H1 (cell line): ENCODE measurements around the gene TMIGD1. TPM values are rescaled to one million over a fixed set of nuclear protein-coding genes. Genes with fewer than 3 reads are reported as not detected.

Experiments used
- CTCF ChIA-PET: fragments of 300-600 bp; sonication (Branson Sonifier 250); formaldehyde crosslinking; loops from one replicate; lab custom pipeline; 2021; ENCODE audit not compliant: partially characterized antibody; lab: Charles Lee
- POLR2A ChIA-PET: fragments of 300-600 bp; sonication (Branson Sonifier 250); formaldehyde crosslinking; loops from one replicate; lab custom pipeline; 2021; ENCODE audit warnings: inconsistent platforms; ENCODE audit not compliant: partially characterized antibody; lab: Charles Lee
- DNase-seq, 2 experiments: peaks; one replicate each; pipeline versions ENCODE4 v3.0.0 to v3.0.0-alpha.2; 2010 to 2022; ENCODE audit warnings: low spot score in 2 of 2, low read depth in 1 of 2, mixed read lengths in 1 of 2
- FAIRE-seq: peaks from 2 replicates; lab custom pipeline; 2011; peaks lifted over from hg19 to GRCh38; lab: Jason Lieb, UNC
- H2AFZ ChIP-seq: 2 replicates; pipeline ENCODE4 v1.8.1; 2012; ENCODE audit warnings: low read length, inconsistent platforms
- H2AK5ac ChIP-seq: 2 replicates; pipeline ENCODE4 v1.6.1; 2013; ENCODE audit warnings: low read depth, low read length
- H2BK120ac ChIP-seq: replicated peaks from 2 replicates; pipeline ENCODE3; 2013; ENCODE audit warnings: low read depth, low read length, inconsistent platforms
- H2BK12ac ChIP-seq: 2 replicates; pipeline ENCODE4 v1.6.1; 2013; ENCODE audit warnings: low read depth, low read length
- H2BK15ac ChIP-seq: 2 replicates; pipeline ENCODE4 v1.6.1; 2013; ENCODE audit warnings: low read length
- H2BK20ac ChIP-seq: 2 replicates; pipeline ENCODE4 v1.6.1; 2013; ENCODE audit warnings: low read length
- H2BK5ac ChIP-seq: 2 replicates; pipeline ENCODE4 v1.6.1; 2013; ENCODE audit warnings: low read depth, low read length
- H3K14ac ChIP-seq: 2 replicates; pipeline ENCODE4 v1.6.1; 2013; ENCODE audit warnings: inconsistent platforms; ENCODE audit not compliant: insufficient read length
- H3K18ac ChIP-seq: 2 replicates; pipeline ENCODE4 v1.6.1; 2013; ENCODE audit warnings: low read length; ENCODE audit errors: extremely low read depth
- H3K23ac ChIP-seq: 2 replicates; pipeline ENCODE4 v1.6.1; 2013; ENCODE audit warnings: inconsistent platforms; ENCODE audit not compliant: insufficient read length
- H3K23me2 ChIP-seq: 2 replicates; pipeline ENCODE4 v1.6.1; 2013; ENCODE audit warnings: low read depth, low read length
- H3K27ac ChIP-seq: 2 replicates; pipeline ENCODE4 v1.6.1; 2011; ENCODE audit warnings: low read depth, low read length, inconsistent platforms
- H3K27me3 ChIP-seq, 4 experiments: replicated peaks in 1 of 4; 1 replicate in 1 of 4; 2 replicates in 3 of 4; pipeline versions ENCODE4 v1.6.1 to v1.8.1; 2011 to 2013; ENCODE audit warnings: low read length in 3 of 4, mild to moderate bottlenecking in 3 of 4, inconsistent platforms in 2 of 4, mixed read lengths in 2 of 4, moderate library complexity in 1 of 4; ENCODE audit not compliant: control insufficient read depth in 3 of 4, insufficient read depth in 3 of 4; ENCODE audit errors: extremely low read depth in 1 of 4
- H3K36me3 ChIP-seq, 4 experiments: 2 replicates each; pipeline versions ENCODE4 v1.6.1 to v1.8.1; 2011 to 2013; ENCODE audit warnings: mild to moderate bottlenecking in 4 of 4, low read length in 3 of 4, moderate library complexity in 2 of 4, control low read depth in 1 of 4, inconsistent platforms in 1 of 4; ENCODE audit not compliant: insufficient read depth in 4 of 4, control insufficient read depth in 2 of 4
- H3K4ac ChIP-seq: replicated peaks from 2 replicates; pipeline ENCODE3; 2013; ENCODE audit warnings: low read length, low read depth, mixed read lengths, inconsistent platforms; ENCODE audit not compliant: insufficient read length
- H3K4me1 ChIP-seq, 4 experiments: replicated peaks in 1 of 4; 1 replicate in 1 of 4; 2 replicates in 3 of 4; pipeline versions ENCODE4 v1.6.1 to v1.8.1; 2011 to 2013; ENCODE audit warnings: low read length in 3 of 4, inconsistent platforms in 2 of 4, mixed read lengths in 1 of 4; ENCODE audit not compliant: insufficient read depth in 4 of 4, control insufficient read depth in 3 of 4
- H3K4me2 ChIP-seq, 2 experiments: 2 replicates each; pipeline versions ENCODE4 v1.6.1 to v1.8.1; 2011 to 2013; ENCODE audit warnings: low read depth in 2 of 2, low read length in 2 of 2, control low read depth in 1 of 2, inconsistent platforms in 1 of 2, mild to moderate bottlenecking in 1 of 2; ENCODE audit not compliant: insufficient read depth in 1 of 2
- H3K4me3 ChIP-seq, 4 experiments: fragments of 200-600, 300-600 bp in 1 of 4; sonication (generic), shearing (Covaris generic), sonication (Bioruptor Twin) in 1 of 4; 2 replicates each; pipeline versions ENCODE4 v1.5.1 to v1.8.1; 2011 to 2016; ENCODE audit warnings: low read length in 4 of 4, low read depth in 3 of 4, control low read depth in 2 of 4, inconsistent platforms in 2 of 4, mild to moderate bottlenecking in 2 of 4, mixed read lengths in 1 of 4, moderate library complexity in 1 of 4; ENCODE audit not compliant: insufficient read depth in 2 of 4; ENCODE audit errors: extremely low read depth in 1 of 4
- H3K56ac ChIP-seq: replicated peaks from 2 replicates; pipeline ENCODE3; 2013; ENCODE audit warnings: low read depth, mild to moderate bottlenecking, mixed read lengths, low read length, inconsistent platforms; ENCODE audit not compliant: insufficient read length
- H3K79me1 ChIP-seq: 2 replicates; pipeline ENCODE4 v1.6.1; 2013; ENCODE audit warnings: low read depth, low read length, control low read depth
- H3K79me2 ChIP-seq, 2 experiments: 2 replicates each; pipeline versions ENCODE4 v1.6.1 to v1.8.1; 2012 to 2013; ENCODE audit warnings: low read length in 2 of 2, mild to moderate bottlenecking in 2 of 2, inconsistent platforms in 1 of 2; ENCODE audit not compliant: insufficient read depth in 2 of 2, control insufficient read depth in 1 of 2
- H3K9ac ChIP-seq, 4 experiments: replicated peaks in 1 of 4; 1 replicate in 1 of 4; 2 replicates in 3 of 4; pipeline versions ENCODE4 v1.6.1 to v1.8.1; 2011 to 2013; ENCODE audit warnings: low read depth in 3 of 4, low read length in 3 of 4, control low read depth in 2 of 4, mild to moderate bottlenecking in 2 of 4, moderate library complexity in 2 of 4, inconsistent platforms in 1 of 4; ENCODE audit errors: extremely low read depth in 1 of 4
- H3K9me3 ChIP-seq, 2 experiments: 2 replicates each; pipeline versions ENCODE4 v1.6.1 to v1.8.1; 2012 to 2013; ENCODE audit warnings: mild to moderate bottlenecking in 2 of 2, moderate library complexity in 2 of 2, control low read depth in 1 of 2, inconsistent platforms in 1 of 2, low read depth in 1 of 2, low read length in 1 of 2, mixed read lengths in 1 of 2; ENCODE audit not compliant: insufficient read depth in 2 of 2
- H4K20me1 ChIP-seq, 2 experiments: replicated peaks in 1 of 2; 2 replicates each; pipeline versions ENCODE3 to v1.8.1; 2011 to 2013; ENCODE audit warnings: inconsistent platforms in 2 of 2, low read length in 2 of 2, mild to moderate bottlenecking in 1 of 2; ENCODE audit not compliant: insufficient read depth in 2 of 2, control insufficient read depth in 1 of 2
- H4K5ac ChIP-seq: 2 replicates; pipeline ENCODE4 v1.6.1; 2013; ENCODE audit warnings: low read length, low read depth, mixed read lengths, inconsistent platforms; ENCODE audit not compliant: insufficient read length
- H4K8ac ChIP-seq: 2 replicates; pipeline ENCODE4 v1.8.0; 2013; ENCODE audit warnings: mild to moderate bottlenecking, moderate library complexity, low read length, inconsistent platforms; ENCODE audit not compliant: insufficient read depth; ENCODE audit errors: extremely low read depth
- H4K91ac ChIP-seq: replicated peaks from 2 replicates; pipeline ENCODE3; 2013; ENCODE audit warnings: low read length, mixed read lengths, inconsistent platforms; ENCODE audit not compliant: insufficient read length
- BACH1 ChIP-seq: IDR thresholded peaks from 2 replicates; pipeline ENCODE4 v1.6.1; 2012; ENCODE audit warnings: low read length, improper control_type of control experiment
- BRCA1 ChIP-seq: IDR thresholded peaks from 2 replicates; pipeline ENCODE4 v1.6.1; 2012; ENCODE audit warnings: low read depth, low read length, improper control_type of control experiment
- CBX8 ChIP-seq: fragments of 300-800, 300-1000 bp; sonication (generic); IDR thresholded peaks from 2 replicates; pipeline ENCODE4 v1.7.1; 2016; ENCODE audit warnings: low read depth, low read length, borderline replicate concordance
- JUN ChIP-seq: IDR thresholded peaks from 2 replicates; pipeline ENCODE4 v1.6.1; 2011; ENCODE audit warnings: low read depth, mild to moderate bottlenecking, improper control_type of control experiment, low read length
- MAX ChIP-seq: IDR thresholded peaks from 2 replicates; pipeline ENCODE4 v1.6.1; 2012; ENCODE audit warnings: inconsistent platforms
- SP1 ChIP-seq: IDR thresholded peaks from 2 replicates; pipeline ENCODE4 v1.6.1; 2011; ENCODE audit warnings: low read depth, low read length
- SP4 ChIP-seq: IDR thresholded peaks from 2 replicates; pipeline ENCODE4 v1.6.1; 2012; ENCODE audit warnings: low read length, inconsistent platforms
- SRF ChIP-seq: IDR thresholded peaks from 2 replicates; pipeline ENCODE4 v1.6.1; 2011; ENCODE audit warnings: mild to moderate bottlenecking, low read depth, low read length, moderate library complexity
- WGBS, 2 experiments: shearing (Covaris generic) in 1 of 2; methylation state at CpG; one replicate each; pipeline versions ENCODE4 v1.1.6 to v1.1.7; 2013 to 2015; ENCODE audit warnings: low lambda C conversion rate in 2 of 2, mixed read lengths in 2 of 2, inconsistent platforms in 1 of 2, low coverage in 1 of 2, missing lambda C conversion rate in 1 of 2; ENCODE audit not compliant: insufficient replicate concordance in 2 of 2, insufficient coverage in 1 of 2, insufficient read length in 1 of 2; ENCODE audit errors: extremely low coverage in 1 of 2, missing lambda C conversion rate in 1 of 2; 5-methylcytosine and 5-hydroxymethylcytosine counted together
- polyA plus RNA-seq, 7 experiments: library from polyadenylated mRNA; depleted of rRNA in 3 of 7; stranded (reverse) in 5 of 7; unstranded in 2 of 7; fragments of >200 nt in 5 of 7; fragments of 200-250 nt in 2 of 7; gene quantifications; 1 replicate in 5 of 7; 2 replicates in 1 of 7; 4 replicates in 1 of 7; pipeline versions ENCODE4 v1.2.1 to v1.2.3, GENCODE V29; 2011 to 2013; ENCODE audit warnings: missing spikeins in 2 of 7, mixed read lengths in 2 of 7
- total RNA-seq: library from RNA; stranded (reverse); fragmentation: NEBNext Ultra II Directional; extraction: Animal tissue kit (Norgen Biotek cat#: 25700); gene quantifications from 2 replicates; pipeline ENCODE4 v1.2.1, GENCODE V29; 2021

The TMIGD1 gene
- total and polyA plus RNA-seq, 2 of the 8 experiments (the other 6 are each of a cell fraction or from before 2014, with no cell fraction given): not detected

DNA sequence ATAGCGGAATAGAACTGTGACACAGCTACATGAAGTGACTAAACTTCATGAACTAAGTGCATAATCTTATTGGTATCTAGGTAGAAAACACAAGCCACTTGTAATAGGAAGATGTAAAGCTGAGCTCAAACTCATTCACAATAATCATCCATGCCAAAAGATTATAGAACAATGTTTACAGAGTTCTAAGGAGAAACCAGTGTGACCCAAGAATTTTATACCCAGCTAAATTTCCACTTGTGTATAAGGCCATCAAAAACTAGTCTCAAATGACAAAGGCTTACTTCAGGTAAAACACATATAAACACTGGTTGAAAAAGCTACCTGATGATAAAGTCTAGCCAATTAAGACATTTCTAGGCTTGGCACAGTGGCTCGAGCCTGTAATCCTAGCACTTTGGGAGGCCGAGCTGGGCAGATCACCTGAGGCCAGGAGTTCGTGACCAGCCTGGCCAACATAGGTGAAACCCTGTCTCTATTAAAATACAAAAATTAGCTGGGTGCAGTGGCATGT lies 28.0 kb upstream of the TMIGD1 start:
- H3K27ac ChIP-seq: no peak overlapping the region
- no peak overlapping the region for H3K23ac ChIP-seq
- H3K79me1 ChIP-seq: no peaks in the 10 kb centered on the region
- H3K27me3 ChIP-seq: no peaks in the 10 kb centered on the region
- H3K23me2 ChIP-seq: no peaks in the 10 kb centered on the region
- H3K4me1 ChIP-seq: no peaks in the 10 kb centered on the region
- no peak overlapping the region for H3K56ac ChIP-seq
- H2AFZ ChIP-seq: no peak overlapping the region
- no peak overlapping the region for H4K8ac ChIP-seq
- H3K9ac ChIP-seq: no peak overlapping the region
- no peak overlapping the region for H2BK15ac ChIP-seq
- no peaks in the 10 kb centered on the region for H3K36me3 ChIP-seq
- H3K4me3 ChIP-seq: no peak overlapping the region
- H3K18ac ChIP-seq: no peak overlapping the region
- H2BK120ac ChIP-seq: no peak overlapping the region
- H2BK20ac ChIP-seq: no peak overlapping the region
- DNase-seq (no peak), FAIRE-seq (no peak)
- H2BK5ac ChIP-seq: no peak overlapping the region
- no peak overlapping the region for H4K5ac ChIP-seq
- H2BK12ac ChIP-seq: no peak overlapping the region
- no peak overlapping the region for H2AK5ac ChIP-seq
- no peak overlapping the region for H3K14ac ChIP-seq
- no peak overlapping the region for H3K4ac ChIP-seq
- no peaks in the 10 kb centered on the region for H4K20me1 ChIP-seq
- no peak overlapping the region for H3K4me2 ChIP-seq
- peaks cover 0 to 4% of the 10 kb centered on the region in 2 experiments; a peak in 1 of 4 replicates for H3K9me3 ChIP-seq
- H3K79me2 ChIP-seq: no peaks in the 10 kb centered on the region
- POLR2A ChIA-PET: no interaction called here
- whole genome bisulfite sequencing, 2 experiments: 92% methylated on average over 4 of the region's 4 CpGs; no CpG with 5 or more reads in 1 of the 2 experiments
- no peak overlapping the region for H4K91ac ChIP-seq
- CTCF ChIA-PET: interaction anchor here (0.8 to 1.8 kb wide), 3 partner anchors 10 to 13 kb away, joined by 4 to 5 read pairs (median 5); no protein-coding TSS in a partner anchor
- TF ChIP-seq SRF (no peak), BRCA1 (no peak), BACH1 (no peak), JUN (no peak), SP1 (no peak), CBX8 (no peak), MAX (no peak), SP4 (no peak)
- TF ChIP-seq, all 59 proteins: peak for 0
